SH-SY5Y (cell line): ENCODE measurements around the gene WFDC12.

Source experiments
- GATA2 ChIP-seq: IDR thresholded peaks from 2 replicates; pipeline ENCODE4 v1.6.1; 2011; ENCODE audit warnings: mild to moderate bottlenecking, low read depth, low read length
- GATA3 ChIP-seq: IDR thresholded peaks from 2 replicates; pipeline ENCODE4 v1.6.1; 2011; ENCODE audit warnings: low read depth, mild to moderate bottlenecking, low read length, moderate library complexity

DNA sequence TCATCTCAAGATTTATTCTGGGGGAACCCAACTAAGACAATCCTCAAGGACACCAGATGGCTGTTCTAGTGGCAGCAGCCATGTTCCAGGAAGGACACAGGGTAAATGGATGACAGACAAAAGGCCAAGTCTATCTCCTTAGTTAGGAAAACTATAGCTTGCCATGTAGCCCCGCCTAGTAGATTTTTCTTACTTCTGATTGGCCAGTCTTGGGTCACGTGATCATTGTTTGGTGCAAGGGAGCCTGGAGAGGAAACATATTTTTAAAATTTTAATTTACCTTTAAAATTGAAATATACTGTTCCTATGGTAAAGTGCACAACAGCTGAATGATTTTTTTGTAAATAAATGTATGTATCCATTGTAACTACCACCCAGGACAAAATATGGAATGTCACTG is 18.9 kb downstream of the WFDC12 start:
- no peak for TF ChIP-seq GATA2
- no peak for TF ChIP-seq GATA3
